HG03558 (cell line): ENCODE results near the gene RSRC1.

ENCODE experiments used
- ATAC-seq: cut with Tn5 transposase; IDR thresholded peaks from one replicate; pipeline ENCODE4 v1.9.1; 2021; ENCODE audit warnings: moderate number of reproducible peaks; ENCODE audit not compliant: unreplicated experiment; ENCODE audit errors: extremely low read depth

Gene RSRC1

GRCh38 chr3:158560979-158561378 lies 451.1 kb downstream of the RSRC1 start:
- ATAC-seq, result no peak

DNA sequence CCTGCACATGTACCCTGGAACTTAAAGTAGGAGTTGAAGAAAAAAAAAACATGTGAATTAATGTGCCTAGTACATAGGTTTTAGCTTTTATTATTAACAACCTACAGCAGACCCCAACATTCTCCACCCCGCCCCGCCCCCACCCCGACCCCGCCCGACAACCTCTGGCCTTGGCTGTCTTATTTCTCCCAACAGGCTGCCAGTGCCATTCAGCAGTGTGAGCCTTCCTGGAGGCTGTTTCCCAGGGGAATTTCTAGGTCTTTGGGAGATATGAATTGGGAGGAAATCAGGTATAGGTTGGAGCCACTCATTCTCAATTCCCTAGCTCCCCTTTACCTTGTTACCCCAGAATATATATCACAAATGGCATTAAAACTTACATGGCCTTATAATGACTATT lies 452.8 kb downstream of the RSRC1 start:
- ATAC-seq, result no peak

DNA sequence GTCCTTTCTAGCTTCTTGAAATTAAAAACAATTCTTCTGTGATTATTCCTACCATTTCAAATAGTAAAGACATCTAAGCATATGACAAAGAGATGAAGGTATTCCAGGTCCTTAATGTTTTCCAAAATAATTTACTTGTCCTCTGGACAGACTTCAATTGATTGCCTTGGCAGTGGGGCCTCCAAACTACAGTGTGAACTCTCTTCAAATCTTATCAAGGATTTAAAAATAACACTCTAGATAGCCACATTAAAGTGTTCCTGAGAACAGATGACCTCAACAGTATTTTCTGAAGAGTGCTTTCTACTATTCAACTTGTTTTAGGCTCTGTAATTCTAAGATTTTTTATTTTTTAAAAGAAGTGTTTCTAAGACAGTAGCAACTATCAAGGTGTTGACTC lies 453.2 kb downstream of the RSRC1 start:
- ATAC-seq, result no peak

DNA sequence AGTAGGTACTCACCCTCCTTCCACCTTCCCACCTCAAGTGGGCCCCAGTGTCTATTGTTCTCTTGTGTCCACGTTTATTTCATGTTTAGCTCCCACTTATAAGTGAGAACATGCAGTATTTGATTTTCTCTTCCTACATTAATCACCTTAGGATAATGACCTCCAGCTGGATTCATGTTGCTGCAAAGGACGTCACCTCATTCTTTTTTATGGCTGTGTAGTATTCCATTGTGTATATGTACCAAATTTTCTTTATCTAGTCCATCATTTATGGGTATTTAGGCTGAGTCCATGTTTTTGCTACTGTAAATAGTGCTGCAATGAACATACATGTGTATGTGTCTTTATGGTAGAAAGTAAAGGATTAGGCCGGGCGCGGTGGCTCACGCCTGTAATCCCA lies 455.2 kb downstream of the RSRC1 start:
- ATAC-seq, result no peak

DNA sequence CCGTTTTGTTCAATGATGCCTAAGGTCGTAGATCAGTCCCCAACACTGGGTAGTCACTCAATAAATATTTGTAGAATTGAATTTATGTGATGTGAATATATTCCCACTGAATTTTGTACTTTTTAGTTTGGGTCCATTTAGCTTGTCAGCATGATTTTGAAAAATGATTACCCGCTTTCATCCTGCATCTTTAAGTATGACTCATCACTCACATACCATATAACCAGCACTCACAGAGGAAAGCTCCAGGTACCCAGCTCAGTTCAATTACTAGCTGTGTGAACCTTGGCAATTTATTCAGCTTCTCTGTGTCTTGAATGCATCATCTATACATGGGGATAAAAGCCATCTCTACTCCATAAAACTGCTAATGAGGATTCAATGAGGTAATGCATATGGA lies 458.9 kb downstream of the RSRC1 start:
- no peak for ATAC-seq

GRCh38 chr3:158569794-158570193 lies 459.9 kb downstream of the RSRC1 start:
- ATAC-seq, result no peak

- peak; percentile 100 for ATAC-seq
Observed at GRCh38 chr3:158570999-158571702, 461.3 kb downstream of the RSRC1 start, which contains the start of gene MLF1. Gene MLF1, plus strand, starts transcription at chr3:158571194. Its CDS starts 107 bp downstream, at chr3:158571301.

DNA sequence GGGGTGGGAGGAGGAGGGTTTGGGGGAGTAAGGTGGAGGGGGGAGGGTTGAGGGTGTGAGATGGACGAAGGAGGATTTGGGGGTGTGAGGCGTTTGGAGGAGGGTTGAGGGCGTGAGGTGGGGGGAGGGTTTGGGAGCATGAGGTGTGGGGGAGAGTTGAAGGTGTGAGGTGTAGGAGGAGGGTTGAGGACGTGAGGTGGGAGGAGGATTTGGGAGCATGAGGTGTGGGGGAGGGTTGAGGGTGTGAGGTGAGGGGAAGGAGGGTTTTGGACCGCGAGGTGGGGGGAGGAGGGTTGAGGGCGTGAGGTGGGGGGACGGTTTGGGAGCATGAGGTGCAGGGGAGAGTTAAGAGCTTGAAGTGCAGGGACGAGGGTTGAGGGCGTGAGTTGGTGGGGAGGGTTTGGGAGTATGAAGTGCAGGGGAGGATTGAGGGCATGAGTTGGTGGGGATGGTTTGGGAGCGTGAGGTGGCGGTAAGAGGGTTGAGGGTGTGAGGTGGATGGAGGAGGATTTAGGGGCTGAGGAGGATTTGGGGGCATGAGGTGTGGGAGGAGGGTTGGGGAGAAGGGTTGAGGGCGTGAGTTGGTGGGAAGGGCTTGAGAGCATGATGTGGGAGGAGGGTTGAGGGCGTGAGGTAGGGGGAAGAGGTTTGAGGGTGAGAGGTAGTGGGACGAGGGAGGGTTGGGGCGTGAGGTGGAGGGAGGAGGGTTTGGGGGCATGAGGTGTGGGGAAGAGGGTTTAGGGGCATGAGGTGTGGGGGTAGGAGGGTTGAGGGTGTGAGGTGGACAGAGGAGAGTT lies 462.3 kb downstream of the RSRC1 start:
- no peak for ATAC-seq

DNA sequence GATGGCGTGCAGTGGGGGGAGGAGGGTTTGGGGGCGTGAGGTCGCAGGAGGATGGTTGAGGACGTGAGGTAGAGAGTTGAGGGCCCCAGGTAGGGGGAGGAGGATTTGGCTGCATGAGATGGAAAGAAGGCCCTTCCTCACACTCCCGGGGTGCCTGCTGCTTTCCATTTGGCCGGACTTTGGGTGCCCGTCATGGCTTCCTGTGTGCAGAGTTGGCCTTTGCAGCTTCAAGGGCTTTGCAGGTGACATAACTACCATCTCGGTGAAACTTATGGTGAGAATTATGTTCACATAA lies 462.8 kb downstream of the RSRC1 start:
- ATAC-seq, result no peak

DNA sequence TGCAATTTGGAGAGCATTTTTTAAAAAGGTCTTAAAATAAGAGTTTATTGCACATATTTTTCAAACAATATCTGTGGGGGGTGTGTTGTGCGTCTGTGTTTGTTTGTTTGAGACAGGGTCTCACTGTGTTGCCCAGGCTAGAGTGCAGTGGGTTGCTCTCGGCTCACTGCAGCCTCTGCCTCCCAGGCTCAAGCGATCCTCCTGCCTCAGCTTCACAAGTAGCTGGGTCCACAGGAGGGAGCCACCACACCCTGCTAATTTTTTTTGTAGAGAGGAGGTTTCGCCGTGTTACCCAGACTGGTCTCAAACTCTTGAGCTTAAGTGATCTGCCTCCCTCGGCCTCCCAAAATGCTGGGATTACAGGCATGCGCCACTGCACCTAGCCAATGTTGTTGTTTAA lies 463.8 kb downstream of the RSRC1 start:
- no peak for ATAC-seq

GRCh38 chr3:158574646-158575045 lies 464.8 kb downstream of the RSRC1 start:
- ATAC-seq, result no peak

DNA sequence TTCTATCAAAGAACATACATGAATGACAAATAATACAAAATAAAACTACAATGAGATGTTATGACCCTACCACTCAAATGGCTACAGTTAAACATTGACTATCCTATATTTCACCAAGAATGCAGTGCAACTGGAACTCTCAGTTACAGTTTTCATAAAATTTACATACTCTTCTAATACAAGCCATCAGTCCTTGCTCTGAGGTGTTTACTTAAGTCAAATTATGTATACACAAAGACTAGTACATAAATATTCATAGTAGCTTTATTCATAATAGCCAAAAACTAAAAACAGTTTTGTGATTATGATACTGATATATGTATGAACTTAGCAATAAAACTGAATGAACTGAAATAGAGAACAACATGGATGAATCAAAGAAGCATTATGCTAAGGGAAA lies 480.3 kb downstream of the RSRC1 start:
- no peak for ATAC-seq
